Inflammatory macrophage (primary cell): ENCODE measurements around the gene DNAJC7.
"Not testable (repeated sequence)": the region's sequence is repeated elsewhere in the genome, so short reads cannot be mapped to it uniquely, and the experiment has no call there.

Experiments used
- DNase-seq, 2 donors: peaks; one replicate each; pipeline ENCODE4 v3.0.0-alpha.2; 2020 to 2022

The DNAJC7 gene

DNA sequence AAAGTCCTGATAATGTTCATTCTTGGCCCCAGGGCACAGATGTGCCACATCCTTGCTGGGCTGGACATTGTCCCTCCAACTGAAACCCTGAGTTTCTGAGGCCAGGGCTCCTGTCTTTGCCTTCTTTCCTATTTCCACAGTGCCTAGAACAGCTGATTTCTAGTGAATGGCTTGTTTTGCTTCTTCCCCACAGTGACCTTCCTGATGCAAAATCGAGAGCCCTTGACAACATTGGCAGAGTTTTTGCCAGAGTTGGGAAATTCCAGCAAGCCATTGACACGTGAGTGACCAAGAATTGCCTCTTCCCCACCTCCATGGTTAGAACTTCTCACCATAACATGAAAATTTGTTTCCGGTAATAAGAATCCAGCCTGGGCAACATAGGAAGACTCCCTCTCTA, 72.3 kb downstream of the DNAJC7 start:
- DNase-seq = no peak

DNA sequence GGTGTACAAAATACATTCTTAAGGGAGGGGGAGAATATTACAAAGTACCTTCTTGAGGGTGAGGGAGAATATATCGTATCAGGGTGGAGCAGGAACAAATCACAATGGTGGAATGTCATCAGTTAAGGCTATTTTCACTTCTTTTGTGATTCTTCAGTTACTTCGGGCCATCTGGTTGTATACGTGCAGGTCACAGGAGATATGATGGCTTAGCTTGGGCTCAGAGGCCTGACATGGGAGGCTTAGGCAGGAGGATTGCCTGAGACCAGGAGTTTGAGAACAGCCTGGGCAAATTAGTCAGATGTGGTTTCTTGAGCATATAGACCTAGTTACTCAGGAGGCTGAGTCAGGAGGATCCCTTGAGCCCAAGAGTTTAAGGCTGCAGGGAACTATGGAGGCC, 73.7 kb downstream of the DNAJC7 start:
- DNase-seq = no peak

DNA sequence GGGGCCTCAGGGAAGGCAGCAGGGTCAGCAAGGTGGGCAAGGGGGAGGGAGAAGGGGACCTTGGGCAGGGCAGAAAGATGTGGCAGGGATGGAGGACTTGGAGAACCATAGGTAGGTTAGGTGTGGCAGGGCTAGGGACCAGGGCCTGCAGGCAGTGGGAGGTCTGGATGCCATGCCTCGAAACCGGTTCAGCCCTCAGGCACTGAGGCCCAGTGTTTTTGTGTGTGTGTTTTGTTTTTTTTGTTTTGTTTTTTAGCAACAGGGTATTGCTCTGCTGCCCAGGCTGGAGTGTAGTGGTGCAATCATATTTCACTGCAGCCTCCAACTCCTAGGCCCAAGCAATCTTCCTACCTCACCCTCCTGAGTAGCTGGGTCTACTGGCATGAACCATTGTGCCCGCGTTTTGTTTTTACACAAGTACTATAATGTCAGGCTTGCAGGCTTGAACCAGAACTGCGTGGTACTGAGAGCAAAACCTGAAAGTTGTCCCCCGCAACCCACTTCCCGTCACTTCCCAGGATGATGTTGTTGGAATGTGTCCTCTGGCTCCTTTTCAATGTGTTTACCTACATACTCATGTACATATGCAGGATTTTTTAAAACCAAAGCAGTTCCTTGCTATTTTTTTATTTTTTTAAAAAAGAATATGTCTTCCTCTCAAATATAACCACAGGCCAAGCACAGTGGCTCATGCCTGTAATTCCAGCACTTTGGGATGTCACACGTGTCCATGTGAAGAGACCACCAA, 74.4 kb downstream of the DNAJC7 start:
- DNase-seq = no peak

DNA sequence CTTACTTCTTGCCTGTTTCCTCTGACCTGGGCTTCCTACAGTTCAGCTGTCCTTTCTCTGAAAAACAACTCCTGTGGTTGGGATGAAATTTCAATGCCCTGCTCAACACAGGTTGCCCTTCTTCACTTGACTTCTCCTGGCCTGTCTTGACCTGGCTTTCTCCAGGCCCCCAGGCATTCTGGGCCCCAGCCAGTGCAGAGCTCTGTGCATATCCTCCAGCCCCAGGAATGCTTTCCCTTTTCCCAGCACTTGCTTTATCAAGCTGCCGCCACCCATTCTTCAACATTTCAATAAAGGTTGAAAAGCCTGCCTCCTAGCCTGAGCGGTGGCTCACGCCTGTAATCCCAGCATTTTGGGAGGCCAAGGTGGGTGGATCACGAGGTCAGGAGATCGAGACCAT, 76.1 kb downstream of the DNAJC7 start:
- no peak for DNase-seq

DNA sequence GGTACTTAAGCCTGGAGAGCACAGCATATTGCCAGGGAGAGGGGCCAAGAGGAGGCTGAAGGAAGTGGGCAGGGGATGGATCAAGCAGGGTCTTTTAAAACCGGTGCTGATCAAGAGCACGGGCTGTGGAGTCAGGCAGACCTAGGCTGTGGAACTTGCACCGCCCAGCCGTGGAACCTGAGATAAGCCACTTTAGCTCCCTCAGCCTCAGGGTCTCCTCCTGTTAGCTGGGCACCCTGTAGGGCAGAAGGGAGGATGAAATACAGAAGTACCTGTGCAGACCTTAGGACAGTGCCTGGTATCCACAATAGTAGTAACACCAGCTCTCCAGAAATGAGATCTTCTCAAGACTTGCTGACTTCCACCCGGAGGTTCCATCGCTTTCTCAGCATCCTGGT, 77.5 kb downstream of the DNAJC7 start:
- DNase-seq = no peak

DNA sequence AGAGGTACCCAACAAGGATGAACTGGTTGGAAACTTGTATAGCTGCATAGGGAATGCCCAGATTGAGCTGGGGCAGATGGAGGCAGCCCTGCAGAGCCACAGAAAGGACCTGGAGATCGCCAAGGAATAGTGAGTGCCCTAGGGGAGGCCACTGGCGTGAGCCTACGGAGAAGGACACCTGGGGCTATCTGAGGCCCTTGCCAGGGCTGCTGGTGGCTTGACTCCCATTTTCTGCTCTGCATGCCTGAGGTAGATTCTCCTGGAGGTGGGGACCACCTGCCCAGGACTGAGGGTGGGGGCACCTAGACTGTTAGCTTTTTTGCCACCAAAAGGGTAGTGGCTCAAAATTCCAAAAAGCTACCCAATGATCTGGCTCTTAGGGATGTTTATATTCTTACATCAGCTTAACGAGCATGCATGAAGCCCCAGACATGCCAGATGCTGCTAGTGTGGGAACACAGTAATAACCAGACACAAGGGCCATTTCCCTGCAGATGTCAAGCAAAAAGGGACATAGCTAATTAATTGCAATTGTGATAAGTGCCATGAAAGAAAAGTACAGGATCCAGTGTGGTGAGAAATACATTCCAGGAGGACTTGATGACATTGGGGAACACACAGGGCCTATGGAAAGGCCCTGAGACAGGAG, 78.1 kb downstream of the DNAJC7 start:
- DNase-seq = no peak

DNA sequence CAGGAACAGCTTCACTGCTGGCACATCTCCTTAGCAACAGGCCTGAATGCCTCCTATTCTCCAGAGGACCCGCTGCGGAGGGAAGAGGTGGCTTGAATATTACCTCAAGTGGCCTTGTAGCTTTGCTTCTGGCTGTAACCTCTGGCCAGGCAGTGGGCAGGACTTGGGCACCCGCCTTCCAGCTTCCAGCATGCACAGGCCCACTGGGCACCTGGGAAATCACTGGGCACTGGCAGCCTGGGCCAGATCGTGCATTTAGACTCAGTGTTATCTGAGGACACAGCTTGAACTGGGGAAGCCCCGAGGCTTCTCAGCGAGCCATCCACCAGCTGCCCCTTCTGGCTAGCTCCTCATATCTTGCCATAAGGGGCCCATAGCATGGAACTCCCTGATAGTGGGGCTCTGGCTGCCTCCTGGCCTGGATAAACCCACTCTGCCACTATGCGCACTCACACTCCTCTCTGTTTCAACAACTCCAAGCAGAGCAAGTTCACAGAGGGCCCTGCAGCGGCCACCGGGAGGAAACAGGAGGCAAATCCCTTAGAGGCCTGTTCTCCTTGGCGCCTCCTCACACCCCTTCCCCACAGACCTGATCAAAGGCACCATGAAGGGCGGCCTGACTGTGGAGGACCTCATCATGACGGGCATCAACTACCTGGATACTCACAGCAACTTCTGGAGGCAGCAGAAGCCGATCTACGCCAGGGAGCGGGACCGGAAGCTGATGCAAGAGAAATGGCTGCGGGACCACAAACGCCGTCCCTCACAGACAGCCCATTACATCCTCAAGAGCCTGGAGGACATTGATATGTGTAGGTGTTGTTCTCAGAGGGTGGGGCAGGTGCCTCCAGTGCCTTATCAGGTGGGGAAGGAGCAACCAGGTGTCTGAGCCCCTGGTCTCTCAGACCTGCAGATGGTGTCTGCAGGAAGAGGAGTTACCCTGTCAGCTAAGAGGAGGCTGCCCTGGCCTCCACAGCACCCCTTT, 79.0 kb downstream of the DNAJC7 start:
- DNase-seq = no peak

DNA sequence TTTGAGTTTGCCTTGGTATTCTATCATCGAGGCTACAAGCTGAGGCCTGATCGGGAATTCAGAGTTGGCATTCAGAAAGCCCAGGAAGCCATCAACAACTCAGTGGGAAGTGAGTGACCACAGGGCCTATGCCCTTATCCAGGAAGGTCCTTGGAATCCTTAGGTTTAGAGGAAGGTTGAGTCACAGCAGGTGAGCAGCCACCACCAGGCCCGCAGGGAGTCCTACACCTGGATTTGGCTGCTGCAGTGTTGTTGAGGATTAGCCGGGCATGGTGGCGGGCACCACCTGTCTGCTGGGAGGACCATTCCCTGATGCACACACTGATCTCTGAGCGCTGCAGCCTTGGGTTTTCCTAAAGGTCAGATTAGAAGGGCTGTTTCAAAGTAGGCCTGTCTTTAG, 81.6 kb downstream of the DNAJC7 start:
- no peak for DNase-seq

DNA sequence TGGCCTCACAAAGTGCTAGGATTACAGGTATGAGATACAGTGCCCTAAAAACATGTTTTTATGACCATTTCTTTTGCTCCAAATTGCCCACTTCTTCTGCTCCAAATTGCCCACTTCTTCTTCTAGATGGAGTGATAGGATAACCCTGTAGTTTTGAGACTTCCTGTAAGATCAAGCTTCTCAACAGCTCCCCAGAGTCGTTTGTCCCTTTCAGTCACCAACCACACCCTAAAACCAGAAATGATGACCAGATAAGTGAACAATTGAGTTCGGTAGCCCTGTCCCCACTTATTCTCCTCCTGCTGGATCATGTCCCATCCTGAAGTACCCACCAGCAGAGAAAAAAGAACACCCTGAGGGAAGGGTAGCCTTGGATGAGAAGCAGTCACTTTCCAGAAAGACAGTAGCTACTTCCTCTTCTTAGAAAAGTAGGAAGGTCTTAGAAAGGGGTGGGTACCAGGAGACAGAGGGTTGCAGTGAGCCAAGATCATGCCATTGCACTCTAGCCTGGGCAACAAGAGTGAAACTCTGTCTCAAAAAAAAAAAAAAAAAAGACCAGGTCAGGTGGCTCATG, 84.3 kb downstream of the DNAJC7 start:
- DNase-seq = peak; percentile 64 to 69

DNA sequence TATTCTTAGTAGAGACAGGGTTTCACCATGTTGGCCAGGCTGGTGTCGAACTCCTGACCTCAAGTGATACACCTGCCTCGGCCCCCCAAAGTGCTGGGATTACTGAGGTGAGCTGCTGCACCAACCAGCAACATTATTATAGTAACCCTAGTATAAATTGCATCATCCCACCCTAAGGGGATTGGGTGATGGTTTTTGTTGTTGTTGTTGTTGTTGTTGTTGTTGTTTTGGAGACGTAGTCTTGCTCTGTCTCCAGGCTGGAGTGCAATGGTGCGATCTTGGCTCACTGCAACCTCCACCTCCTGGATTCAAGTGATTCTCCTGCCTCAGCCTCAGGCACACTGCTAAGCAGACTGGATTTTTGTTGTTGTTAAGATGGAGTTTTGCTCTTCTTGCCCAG, 85.5 kb downstream of the DNAJC7 start:
- DNase-seq = not testable (repeated sequence)

DNA sequence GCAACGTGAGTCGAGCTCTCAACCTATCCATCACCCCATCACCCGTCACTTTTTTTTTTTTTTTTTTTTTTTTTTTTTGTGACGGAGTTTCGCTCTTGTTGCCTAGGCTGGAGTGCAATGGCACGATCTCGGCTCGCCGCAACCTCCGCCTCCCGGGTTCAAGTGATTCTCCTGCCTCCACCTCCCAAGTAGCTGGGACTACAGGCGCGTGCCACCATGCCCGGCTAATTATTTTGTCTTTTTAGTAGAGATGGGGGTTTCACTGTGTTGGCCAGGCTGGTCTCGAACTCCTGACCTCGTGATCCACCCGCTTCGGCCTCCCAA, 86.4 kb downstream of the DNAJC7 start:
- DNase-seq = not testable (repeated sequence)

DNA sequence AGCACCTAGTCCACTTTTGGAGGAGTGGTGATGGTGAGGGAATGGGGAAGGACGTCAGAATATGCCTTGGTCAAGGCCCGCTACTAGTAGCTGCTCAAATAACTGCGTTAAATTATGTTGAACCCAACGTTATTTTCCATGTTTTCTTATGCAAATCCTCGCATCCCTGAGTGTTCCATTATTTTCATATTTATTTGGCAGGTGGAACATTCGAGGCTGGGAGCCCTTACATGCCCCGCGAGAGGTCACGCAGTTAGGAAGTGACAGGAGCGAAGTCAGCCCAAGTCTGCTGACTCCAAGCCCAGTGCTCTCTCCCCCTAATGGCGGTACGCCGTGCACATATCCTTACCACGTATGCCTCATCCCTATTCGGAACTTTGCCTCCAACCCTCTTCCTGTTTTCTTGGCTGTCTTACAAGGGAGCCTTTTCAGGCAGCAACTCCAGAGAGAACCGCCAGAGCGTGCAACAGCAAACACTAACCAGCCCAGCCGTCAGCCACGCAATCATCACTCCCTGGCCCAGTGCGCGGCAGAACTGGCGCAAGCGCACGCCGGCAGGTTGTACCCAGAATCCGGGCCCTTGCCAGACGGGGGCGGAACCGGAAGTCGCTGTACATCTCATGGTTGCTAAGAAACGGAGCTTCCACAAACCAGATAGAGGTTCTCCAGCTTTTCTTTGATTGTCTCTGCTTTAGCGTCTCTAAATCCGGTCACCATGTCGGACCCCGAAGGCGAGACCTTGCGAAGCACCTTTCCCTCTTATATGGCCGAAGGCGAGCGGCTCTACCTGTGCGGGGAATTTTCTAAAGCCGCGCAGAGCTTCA, 87.0 kb downstream of the DNAJC7 start, which contains the start of gene ODAD4:
ODAD4 (plus strand) TSS at position 609 of the 824 bp plus-strand sequence; CDS start at position 716, 107 bp downstream.
- peak; percentile 98 to 99 for DNase-seq

DNA sequence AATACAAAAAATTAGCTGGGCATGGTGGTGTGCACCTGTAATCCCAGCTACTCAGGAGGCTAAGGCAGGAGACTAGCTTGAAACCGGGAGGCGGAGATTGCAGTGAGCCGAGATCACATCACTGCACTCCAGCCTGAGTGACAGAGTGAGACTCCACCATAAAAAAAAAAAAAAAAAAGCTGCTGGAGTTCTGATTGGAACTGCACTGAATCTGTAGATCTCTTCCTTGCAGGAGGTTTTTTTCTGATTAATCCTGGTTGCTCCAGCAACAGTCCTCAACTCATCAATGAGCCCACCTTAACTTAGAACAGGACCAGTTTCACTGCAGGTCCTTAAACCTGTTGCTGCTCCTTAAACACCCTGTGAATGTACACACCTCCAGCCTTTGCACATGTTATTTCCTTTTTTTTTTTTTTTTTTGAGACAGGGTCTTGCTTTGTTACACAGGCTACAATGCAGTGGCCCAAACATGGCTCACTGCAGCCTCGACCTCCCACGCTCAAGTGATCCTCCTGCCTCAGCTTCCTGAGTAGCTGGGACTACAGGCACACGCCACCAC, 88.5 kb downstream of the DNAJC7 start:
- DNase-seq = no peak
